Thoracic aorta (tissue), 2 donors: Measurements from ENCODE around the gene DSCAM. TPM values are rescaled to one million over a fixed set of nuclear protein-coding genes. Genes with fewer than 3 reads are reported as not detected.
"Not testable (repeated sequence)": the region's sequence is repeated elsewhere in the genome, so short reads cannot be mapped to it uniquely, and the experiment has no call there.

ENCODE experiments used
- ATAC-seq: fragments of 150-250 bp; one replicate; pipeline ENCODE4 v1.8.0; 2017; ENCODE audit warnings: low read depth; ENCODE audit not compliant: insufficient number of reproducible peaks, low FRiP score
- DNase-seq: peaks from one replicate; pipeline ENCODE4 v3.0.0-alpha.2; 2020; ENCODE audit warnings: low spot score
- H3K27ac ChIP-seq, 2 donors: fragments of 200-600 bp; sonication (generic); 1 replicate in 1 of 2; 2 replicates in 1 of 2; pipeline ENCODE4 v1.5.1; 2016; ENCODE audit warnings: mild to moderate bottlenecking in 2 of 2, moderate library complexity in 2 of 2
- H3K27me3 ChIP-seq: fragments of 200-600 bp; sonication (generic); replicated peaks from 2 replicates; pipeline ENCODE4 v1.6.0; 2016; ENCODE audit warnings: mild to moderate bottlenecking; ENCODE audit not compliant: insufficient read depth
- H3K36me3 ChIP-seq: fragments of 200-600 bp; sonication (generic); one replicate; pipeline ENCODE4 v1.5.1; 2016
- H3K4me1 ChIP-seq, 2 donors: fragments of 200-600 bp; sonication (generic); 1 replicate in 1 of 2; 2 replicates in 1 of 2; pipeline versions ENCODE4 v1.5.1 to v1.6.0; 2016; ENCODE audit warnings: low read depth in 2 of 2, mild to moderate bottlenecking in 1 of 2; ENCODE audit not compliant: control insufficient read depth in 1 of 2
- H3K4me3 ChIP-seq: fragments of 200-600 bp; sonication (generic); 2 replicates; pipeline ENCODE4 v1.5.1; 2016; ENCODE audit warnings: mild to moderate bottlenecking
- H3K9me3 ChIP-seq: fragments of 200-600 bp; sonication (generic); 2 replicates; pipeline ENCODE4 v1.5.1; 2016
- CTCF ChIP-seq: fragments of 200-600 bp; sonication (generic); IDR thresholded peaks from one replicate; pipeline ENCODE4 v1.5.1; 2019; ENCODE audit warnings: antibody characterized with exemption
- total RNA-seq, 2 donors: library from RNA; depleted of rRNA; stranded (reverse); fragments of >200 nt; gene quantifications; one replicate each; pipeline versions ENCODE4 v1.1.0 to v1.2.3, GENCODE V29; 2016

DSCAM gene
- total RNA-seq, 2 donors from 2014 or later: not detected

GRCh38 chr21:40454057-40454456 lies 392.9 kb downstream of the DSCAM start:
- TF ChIP-seq CTCF: no peak
- H3K9me3 ChIP-seq: no peaks in the 10 kb centered on the region
- ATAC-seq: no peak

GRCh38 chr21:40453183-40453582 lies 393.8 kb downstream of the DSCAM start:
- Histone ChIP-seq H3K9me3 (no peaks in the 10 kb centered on the region), H3K4me3 (no peak overlapping the region), H3K4me1 (no peaks in the 10 kb centered on the region), H3K27me3 (no peaks in the 10 kb centered on the region), H3K27ac (no peak overlapping the region), H3K36me3 (no peaks in the 10 kb centered on the region)
- no peak for TF ChIP-seq CTCF
- ATAC-seq: no peak
- DNase-seq: no peak

More at GRCh38 chr21:40454057-40454456, 392.9 kb downstream of the DSCAM start:
- Histone ChIP-seq H3K36me3 (no peaks in the 10 kb centered on the region), H3K4me1 (no peaks in the 10 kb centered on the region), H3K4me3 (no peak overlapping the region), H3K27me3 (no peaks in the 10 kb centered on the region), H3K27ac (no peak overlapping the region)
- no peak for DNase-seq

GRCh38 chr21:40452548-40452947 lies 394.4 kb downstream of the DSCAM start:
- no peak for ATAC-seq
- H3K36me3 ChIP-seq: no peaks in the 10 kb centered on the region
- no peaks in the 10 kb centered on the region for H3K9me3 ChIP-seq
- no peaks in the 10 kb centered on the region for H3K27me3 ChIP-seq
- no peak for DNase-seq
- no peaks in the 10 kb centered on the region for H3K4me1 ChIP-seq
- no peak overlapping the region for H3K4me3 ChIP-seq
- no peak for TF ChIP-seq CTCF
- H3K27ac ChIP-seq: no peak overlapping the region

GRCh38 chr21:40447016-40447415 lies 399.9 kb downstream of the DSCAM start:
- Histone ChIP-seq H3K36me3 (no peaks in the 10 kb centered on the region), H3K27ac (no peak overlapping the region), H3K4me3 (no peak overlapping the region), H3K4me1 (no peaks in the 10 kb centered on the region), H3K9me3 (no peaks in the 10 kb centered on the region), H3K27me3 (no peaks in the 10 kb centered on the region)
- no peak for TF ChIP-seq CTCF
- DNase-seq: no peak
- ATAC-seq: no peak

GRCh38 chr21:40445349-40445921 lies 401.5 kb downstream of the DSCAM start:
- H3K27ac ChIP-seq: no peak overlapping the region
- H3K27me3 ChIP-seq: no peaks in the 10 kb centered on the region
- ATAC-seq: no peak
- TF ChIP-seq CTCF: no peak
- H3K36me3 ChIP-seq: no peaks in the 10 kb centered on the region
- H3K9me3 ChIP-seq: no peaks in the 10 kb centered on the region
- H3K4me3 ChIP-seq: no peak overlapping the region
- DNase-seq: no peak
- no peaks in the 10 kb centered on the region for H3K4me1 ChIP-seq

GRCh38 chr21:40439581-40439980 lies 407.4 kb downstream of the DSCAM start:
- not testable (repeated sequence) for H3K27me3 ChIP-seq, DNase-seq, H3K4me3 ChIP-seq, ATAC-seq, H3K4me1 ChIP-seq, H3K27ac ChIP-seq, H3K9me3 ChIP-seq, H3K36me3 ChIP-seq
